Activated T-helper 1 cell treated with anti-CD3 and anti-CD28 coated beads, Interleukin-12 subunit alpha, Interleukin-12 subunit beta, Interleukin-2, Interleukin-4 antibody, amounts not matched to agents 30 ng/mL and 10 ng/mL and 1 ng/mL, durations not matched to agents 14 hours and 24 hours and 36 hours (primary cell): ENCODE measurements around the gene ADAM19. TPM values are rescaled to one million over a fixed set of nuclear protein-coding genes. Genes with fewer than 3 reads are reported as not detected.

Experiments
- DNase-seq: peaks from one replicate; pipeline ENCODE4 v3.0.0; 2021; ENCODE audit warnings: low spot score
- H3K27ac Mint-ChIP-seq: one replicate; pipeline ENCODE4 v1.8.0; 2021; ENCODE audit warnings: mild to moderate bottlenecking, mixed read lengths
- H3K27me3 Mint-ChIP-seq: one replicate; pipeline ENCODE4 v1.8.0; 2022; ENCODE audit warnings: mild to moderate bottlenecking, moderate library complexity, mixed read lengths; ENCODE audit not compliant: insufficient read depth
- H3K36me3 Mint-ChIP-seq: one replicate; pipeline ENCODE4 v1.8.0; 2021; ENCODE audit warnings: low read depth, mixed read lengths
- H3K4me1 Mint-ChIP-seq: one replicate; pipeline ENCODE4 v1.8.0; 2021; ENCODE audit warnings: low read depth, mixed read lengths
- H3K4me3 Mint-ChIP-seq: one replicate; pipeline ENCODE4 v1.8.0; 2021; ENCODE audit warnings: mild to moderate bottlenecking, moderate library complexity, mixed read lengths
- H3K9me3 Mint-ChIP-seq: one replicate; pipeline ENCODE4 v1.8.0; 2021; ENCODE audit warnings: mixed read lengths
- intact Hi-C: fragments of 100-400 bp; cut with micrococcal nuclease; formaldehyde crosslinking; loops from one replicate; pipeline ENCODE4 v1.15.1; 2024
- total RNA-seq: library from RNA; stranded (reverse); gene quantifications from 2 replicates; pipeline ENCODE4 v1.2.3, GENCODE V29; 2022

ADAM19 gene
- total RNA-seq, 1 donor from 2014 or later: 341 TPM

GRCh38 chr5:157477814-157478494 is 97.6 kb downstream of the ADAM19 start:
- H3K9me3 Mint-ChIP-seq: no peaks in the 10 kb centered on the region
- H3K36me3 Mint-ChIP-seq: peaks cover 71% of the 10 kb centered on the region
- H3K4me1 Mint-ChIP-seq: peaks cover 71% of the 10 kb centered on the region
- H3K27ac Mint-ChIP-seq: peak overlapping the region; percentile 94
- H3K4me3 Mint-ChIP-seq: no peak overlapping the region
- DNase-seq: no peak
- intact Hi-C loops: loop anchor here (1.0 to 5.0 kb wide), 3 partner anchors 47 to 150 kb away; no protein-coding TSS in a partner anchor
- no peaks in the 10 kb centered on the region for H3K27me3 Mint-ChIP-seq

- H3K36me3 Mint-ChIP-seq: peaks cover 69% of the 10 kb centered on the region
- DNase-seq: no peak
- intact Hi-C loops: loop anchor here (1.0 to 5.0 kb wide), 3 partner anchors 46 to 149 kb away; no protein-coding TSS in a partner anchor
- H3K27ac Mint-ChIP-seq: peak overlapping the region; percentile 48
- H3K9me3 Mint-ChIP-seq: no peaks in the 10 kb centered on the region
- no peak overlapping the region for H3K4me3 Mint-ChIP-seq
- no peaks in the 10 kb centered on the region for H3K27me3 Mint-ChIP-seq
- peaks cover 65% of the 10 kb centered on the region for H3K4me1 Mint-ChIP-seq
Measured at GRCh38 chr5:157476702-157477408, 98.7 kb downstream of the ADAM19 start.

- H3K4me1 Mint-ChIP-seq: peaks cover 54% of the 10 kb centered on the region
- no peak overlapping the region for H3K4me3 Mint-ChIP-seq
- intact Hi-C loops: loop anchor here (5.0 kb wide), 1 partner anchor 98 kb away; no protein-coding TSS in a partner anchor
- DNase-seq: no peak
- peak overlapping the region; percentile 41 for H3K27ac Mint-ChIP-seq
- H3K27me3 Mint-ChIP-seq: no peaks in the 10 kb centered on the region
- no peaks in the 10 kb centered on the region for H3K9me3 Mint-ChIP-seq
- H3K36me3 Mint-ChIP-seq: peaks cover 64% of the 10 kb centered on the region
Measured at GRCh38 chr5:157475432-157475831, 100.1 kb downstream of the ADAM19 start.

GRCh38 chr5:157473383-157474320 is 101.9 kb downstream of the ADAM19 start:
- intact Hi-C loops: no loop called here
- Mint-ChIP-seq H3K36me3 (peaks cover 55% of the 10 kb centered on the region), H3K4me1 (peaks cover 41% of the 10 kb centered on the region), H3K27ac (peak overlapping the region; percentile 68), H3K27me3 (no peaks in the 10 kb centered on the region), H3K9me3 (no peaks in the 10 kb centered on the region), H3K4me3 (no peak overlapping the region)
- no peak for DNase-seq

- Mint-ChIP-seq H3K36me3 (peaks cover 41% of the 10 kb centered on the region), H3K27me3 (no peaks in the 10 kb centered on the region), H3K4me3 (no peak overlapping the region), H3K4me1 (peaks cover 22% of the 10 kb centered on the region), H3K9me3 (no peaks in the 10 kb centered on the region), H3K27ac (peak overlapping the region; percentile 52)
- intact Hi-C loops: loop anchor here (1.0 kb wide), 1 partner anchor 40 kb away; no protein-coding TSS in a partner anchor
- DNase-seq: no peak
Measured at GRCh38 chr5:157471709-157472108, 103.9 kb downstream of the ADAM19 start.

- no peak for DNase-seq
- no peak overlapping the region for H3K4me3 Mint-ChIP-seq
- intact Hi-C loops: loop anchor here (1.0 kb wide), 1 partner anchor 39 kb away; no protein-coding TSS in a partner anchor
- H3K9me3 Mint-ChIP-seq: no peaks in the 10 kb centered on the region
- H3K4me1 Mint-ChIP-seq: peaks cover 31% of the 10 kb centered on the region
- H3K27ac Mint-ChIP-seq: no peak overlapping the region
- H3K27me3 Mint-ChIP-seq: no peaks in the 10 kb centered on the region
- peaks cover 46% of the 10 kb centered on the region for H3K36me3 Mint-ChIP-seq
Measured at GRCh38 chr5:157470631-157471030, 104.9 kb downstream of the ADAM19 start.

GRCh38 chr5:157469687-157470086 is 105.9 kb downstream of the ADAM19 start:
- H3K27me3 Mint-ChIP-seq: no peaks in the 10 kb centered on the region
- H3K4me3 Mint-ChIP-seq: no peak overlapping the region
- H3K27ac Mint-ChIP-seq: peak overlapping the region; percentile 48
- no peak for DNase-seq
- intact Hi-C loops: loop anchor here (10.0 kb wide), 1 partner anchor 295 kb away; no protein-coding TSS in a partner anchor
- H3K4me1 Mint-ChIP-seq: peaks cover 41% of the 10 kb centered on the region
- H3K36me3 Mint-ChIP-seq: peaks cover 41% of the 10 kb centered on the region
- H3K9me3 Mint-ChIP-seq: no peaks in the 10 kb centered on the region

- DNase-seq: no peak
- Mint-ChIP-seq H3K27me3 (no peaks in the 10 kb centered on the region), H3K4me1 (peaks cover 47% of the 10 kb centered on the region), H3K27ac (no peak overlapping the region), H3K4me3 (no peak overlapping the region), H3K36me3 (peaks cover 40% of the 10 kb centered on the region), H3K9me3 (no peaks in the 10 kb centered on the region)
- intact Hi-C loops: loop anchor here (10.0 kb wide), 1 partner anchor 294 kb away; no protein-coding TSS in a partner anchor
Measured at GRCh38 chr5:157469073-157469472, 106.5 kb downstream of the ADAM19 start.

- intact Hi-C loops: loop anchor here (10.0 kb wide), 1 partner anchor 294 kb away; no protein-coding TSS in a partner anchor
- peaks cover 43% of the 10 kb centered on the region for H3K36me3 Mint-ChIP-seq
- no peaks in the 10 kb centered on the region for H3K9me3 Mint-ChIP-seq
- H3K4me1 Mint-ChIP-seq: peaks cover 48% of the 10 kb centered on the region
- no peak overlapping the region for H3K4me3 Mint-ChIP-seq
- no peak for DNase-seq
- H3K27ac Mint-ChIP-seq: no peak overlapping the region
- H3K27me3 Mint-ChIP-seq: no peaks in the 10 kb centered on the region
Measured at GRCh38 chr5:157468293-157468965, 107.1 kb downstream of the ADAM19 start.

GRCh38 chr5:157464519-157465171 is 110.9 kb downstream of the ADAM19 start:
- H3K36me3 Mint-ChIP-seq: peaks cover 30% of the 10 kb centered on the region
- H3K4me3 Mint-ChIP-seq: peak overlapping the region; percentile 36
- peaks cover 17% of the 10 kb centered on the region for H3K27me3 Mint-ChIP-seq
- peak; percentile 42 for DNase-seq
- intact Hi-C loops: loop anchor here (1.0 to 10.0 kb wide), 10 partner anchors 64 to 396 kb away; partner anchors contain the start of genes LSM11, MED7 and THG1L
- no peaks in the 10 kb centered on the region for H3K9me3 Mint-ChIP-seq
- peaks cover 48% of the 10 kb centered on the region for H3K4me1 Mint-ChIP-seq
- peak overlapping the region; percentile 83 for H3K27ac Mint-ChIP-seq

- Mint-ChIP-seq H3K4me1 (peaks cover 47% of the 10 kb centered on the region), H3K9me3 (no peaks in the 10 kb centered on the region), H3K27ac (peak overlapping the region; percentile 83), H3K36me3 (peaks cover 28% of the 10 kb centered on the region), H3K4me3 (peak overlapping the region; percentile 36), H3K27me3 (peaks cover 24% of the 10 kb centered on the region)
- intact Hi-C loops: loop anchor here (1.0 to 10.0 kb wide), 9 partner anchors 63 to 397 kb away; partner anchors contain the start of genes LSM11 and MED7
- no peak for DNase-seq
Measured at GRCh38 chr5:157463621-157464518, 111.7 kb downstream of the ADAM19 start.
